Measurements from ENCODE around the gene CCDC91. TPM values are rescaled to one million over a fixed set of nuclear protein-coding genes. Genes with fewer than 3 reads are reported as not detected.
"Not testable (repeated sequence)": the region's sequence is repeated elsewhere in the genome, so short reads cannot be mapped to it uniquely, and the experiment has no call there.

The CCDC91 gene
- total RNA-seq, 2 donors from 2014 or later = 62.5 to 65.3 TPM

- DNase-seq = no peak
- no peak for ATAC-seq
- no peaks in the 10 kb centered on the region for H3K4me1 Mint-ChIP-seq
- H3K9me3 ChIP-seq (ENCODE audit: control insufficient read depth, low read length, poor library complexity, severe bottlenecking) = no peaks in the 10 kb centered on the region
- no peaks in the 10 kb centered on the region for H3K27me3 Mint-ChIP-seq
- H3K4me3 Mint-ChIP-seq = no peak overlapping the region
- peaks cover 2% of the 10 kb centered on the region for H3K36me3 Mint-ChIP-seq (ENCODE audit: low read depth)
- no peak overlapping the region for H3K27ac Mint-ChIP-seq
Observed at GRCh38 chr12:28446031-28446430, 255.8 kb downstream of the CCDC91 start.

DNA sequence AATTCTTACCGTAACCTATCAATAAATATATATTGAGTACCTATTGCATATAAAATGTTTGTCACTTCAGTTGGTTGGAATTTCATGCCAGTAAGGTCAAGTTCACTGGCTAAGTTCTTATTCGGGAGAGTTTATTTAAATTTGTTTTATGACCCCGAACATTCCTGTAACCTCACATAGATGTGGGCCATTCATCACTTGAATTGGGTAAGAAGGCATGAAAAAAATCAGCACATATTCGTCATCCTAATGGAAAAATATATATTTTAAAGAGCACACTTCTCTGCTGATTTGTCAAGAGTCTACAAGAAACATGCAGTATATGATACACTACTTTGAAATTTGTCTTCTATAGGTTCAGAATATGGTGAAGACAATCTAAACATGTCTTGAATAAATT, 263.4 kb downstream of the CCDC91 start:
- H3K27ac Mint-ChIP-seq = no peak overlapping the region
- H3K36me3 Mint-ChIP-seq (ENCODE audit: low read depth) = peaks cover 10% of the 10 kb centered on the region
- DNase-seq (no peak), ATAC-seq (no peak)
- H3K27me3 Mint-ChIP-seq = no peaks in the 10 kb centered on the region
- H3K9me3 ChIP-seq (ENCODE audit: control insufficient read depth, low read length, poor library complexity, severe bottlenecking) = no peaks in the 10 kb centered on the region
- H3K4me1 Mint-ChIP-seq = peaks cover 3% of the 10 kb centered on the region
- no peak overlapping the region for H3K4me3 Mint-ChIP-seq

DNA sequence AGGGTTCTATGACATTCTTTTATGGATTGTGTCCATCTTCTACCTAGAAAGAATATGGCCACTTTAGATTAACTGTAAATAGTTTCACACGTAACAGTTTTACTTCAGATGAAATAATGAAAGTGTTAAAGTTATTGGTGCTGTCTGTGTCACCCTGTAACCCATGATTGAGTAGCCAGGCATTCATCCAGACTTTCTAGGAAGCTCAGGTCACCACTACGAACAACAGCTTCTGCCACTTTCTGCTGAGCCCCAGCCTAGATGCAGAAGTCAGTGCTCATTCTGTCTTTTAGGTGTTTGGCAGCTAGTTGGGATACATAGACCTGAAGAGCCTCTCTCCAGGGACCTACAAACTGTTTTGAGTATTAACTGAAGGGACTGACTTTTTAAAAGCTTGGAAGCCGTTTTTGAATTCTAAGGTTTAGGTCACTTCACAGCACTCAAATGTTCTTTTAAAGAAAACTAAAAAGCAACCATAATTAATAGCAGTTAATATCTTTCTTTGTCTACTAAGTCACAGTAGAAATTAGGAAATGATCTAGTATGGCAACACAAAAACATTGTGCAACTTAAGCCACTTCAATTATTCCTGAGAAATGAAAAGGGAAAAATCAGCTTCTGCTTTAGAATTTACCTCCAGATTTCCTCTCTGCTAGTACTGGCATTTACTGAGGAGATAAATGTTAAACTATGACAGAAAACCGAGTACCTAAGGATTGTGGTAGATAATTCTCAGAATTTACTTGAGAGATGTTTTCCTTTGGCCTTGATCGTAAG, 266.9 kb downstream of the CCDC91 start:
- ATAC-seq = no peak
- Mint-ChIP-seq H3K4me3 (no peak overlapping the region), H3K27me3 (no peaks in the 10 kb centered on the region), H3K36me3 (ENCODE audit: low read depth) (peaks cover 12% of the 10 kb centered on the region), H3K27ac (no peak overlapping the region), H3K4me1 (peaks cover 3% of the 10 kb centered on the region)
- DNase-seq = no peak
- no peaks in the 10 kb centered on the region for H3K9me3 ChIP-seq (ENCODE audit: control insufficient read depth, low read length, poor library complexity, severe bottlenecking)

DNA sequence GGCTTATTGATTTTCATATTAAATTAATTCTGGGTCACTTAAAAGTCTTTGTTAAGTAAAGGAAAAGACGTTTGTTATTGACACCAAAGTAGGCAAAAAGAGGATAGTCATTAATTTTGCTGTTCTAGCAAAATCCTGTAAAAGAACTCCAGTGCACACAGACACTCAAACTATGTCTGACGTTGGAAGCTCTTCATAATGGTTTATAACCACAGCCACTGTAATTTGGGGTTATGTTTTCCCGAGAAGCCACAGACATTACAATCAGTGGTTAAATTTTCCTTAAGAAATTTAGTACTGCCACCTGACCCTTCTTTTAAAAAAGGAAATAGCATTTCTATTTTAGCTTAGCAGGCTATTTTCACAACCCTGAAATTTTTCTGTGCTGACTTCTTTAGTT, 267.5 kb downstream of the CCDC91 start:
- Mint-ChIP-seq H3K4me3 (no peak overlapping the region), H3K36me3 (ENCODE audit: low read depth) (peaks cover 9% of the 10 kb centered on the region), H3K27ac (no peak overlapping the region), H3K4me1 (peaks cover 3% of the 10 kb centered on the region), H3K27me3 (no peaks in the 10 kb centered on the region)
- ATAC-seq = no peak
- DNase-seq = no peak
- H3K9me3 ChIP-seq (ENCODE audit: control insufficient read depth, low read length, poor library complexity, severe bottlenecking) = no peaks in the 10 kb centered on the region

GRCh38 chr12:28459481-28459880, 269.2 kb downstream of the CCDC91 start:
- peaks cover 11% of the 10 kb centered on the region for H3K36me3 Mint-ChIP-seq (ENCODE audit: low read depth)
- H3K27ac Mint-ChIP-seq = no peak overlapping the region
- H3K4me1 Mint-ChIP-seq = peaks cover 3% of the 10 kb centered on the region
- H3K4me3 Mint-ChIP-seq = no peak overlapping the region
- ATAC-seq (no peak), DNase-seq (no peak)
- no peaks in the 10 kb centered on the region for H3K9me3 ChIP-seq (ENCODE audit: control insufficient read depth, low read length, poor library complexity, severe bottlenecking)
- no peaks in the 10 kb centered on the region for H3K27me3 Mint-ChIP-seq

- peaks cover 9% of the 10 kb centered on the region for H3K36me3 Mint-ChIP-seq (ENCODE audit: low read depth)
- no peaks in the 10 kb centered on the region for H3K27me3 Mint-ChIP-seq
- H3K27ac Mint-ChIP-seq = no peak overlapping the region
- no peaks in the 10 kb centered on the region for H3K9me3 ChIP-seq (ENCODE audit: control insufficient read depth, low read length, poor library complexity, severe bottlenecking)
- DNase-seq (no peak), ATAC-seq (no peak)
- H3K4me1 Mint-ChIP-seq = no peaks in the 10 kb centered on the region
- H3K4me3 Mint-ChIP-seq = no peak overlapping the region
Observed at GRCh38 chr12:28460420-28461130, 270.3 kb downstream of the CCDC91 start.

- DNase-seq = no peak
- no peak for ATAC-seq
- H3K27me3 Mint-ChIP-seq = no peaks in the 10 kb centered on the region
- H3K4me3 Mint-ChIP-seq = no peak overlapping the region
- no peak overlapping the region for H3K27ac Mint-ChIP-seq
- H3K4me1 Mint-ChIP-seq = no peaks in the 10 kb centered on the region
- H3K9me3 ChIP-seq (ENCODE audit: control insufficient read depth, low read length, poor library complexity, severe bottlenecking) = no peaks in the 10 kb centered on the region
- H3K36me3 Mint-ChIP-seq (ENCODE audit: low read depth) = peaks cover 9% of the 10 kb centered on the region
Observed at GRCh38 chr12:28463396-28463795, 273.1 kb downstream of the CCDC91 start.

GRCh38 chr12:28471762-28472161, 281.5 kb downstream of the CCDC91 start:
- ATAC-seq; H3K9me3 ChIP-seq (ENCODE audit: control insufficient read depth, low read length, poor library complexity, severe bottlenecking); H3K27me3 Mint-ChIP-seq; H3K27ac Mint-ChIP-seq; H3K4me3 Mint-ChIP-seq; DNase-seq; H3K4me1 Mint-ChIP-seq; H3K36me3 Mint-ChIP-seq (ENCODE audit: low read depth): not testable (repeated sequence)

DNA sequence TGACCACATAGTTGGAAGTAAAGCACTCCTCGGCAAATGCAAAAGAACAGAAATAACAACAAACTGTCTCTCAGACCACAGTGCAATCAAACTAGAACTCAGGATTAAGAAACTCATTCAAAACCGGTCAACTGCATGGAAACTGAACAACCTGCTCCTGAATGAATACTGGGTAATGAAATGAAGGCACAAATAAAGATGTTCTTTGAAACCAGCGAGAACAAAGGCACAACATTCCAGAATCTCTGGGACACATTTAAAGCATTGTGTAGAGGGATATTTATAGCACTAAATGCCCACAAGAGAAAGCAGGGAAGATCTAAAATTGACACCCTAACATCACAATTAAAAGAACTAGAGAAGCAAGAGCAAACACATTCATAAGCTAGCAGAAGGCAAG, 285.9 kb downstream of the CCDC91 start:
- H3K27me3 Mint-ChIP-seq, H3K4me3 Mint-ChIP-seq: not testable (repeated sequence)

DNA sequence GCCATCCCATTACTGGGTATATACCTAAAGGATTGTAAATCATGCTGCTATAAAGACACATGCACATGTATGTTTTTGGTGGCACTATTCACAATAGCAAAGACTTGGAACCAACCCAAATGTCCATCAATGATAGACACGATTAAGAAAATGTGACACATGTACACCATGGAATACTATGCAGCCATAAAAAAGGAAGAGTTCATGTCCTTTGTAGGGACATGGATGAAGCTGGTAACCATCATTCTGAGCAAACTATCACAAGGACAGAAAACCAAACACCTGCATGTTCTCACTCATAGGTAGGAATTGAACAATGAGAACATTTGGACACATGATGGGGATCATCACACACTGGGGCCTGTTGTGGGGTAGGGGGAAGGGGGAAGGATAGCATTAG, 288.8 kb downstream of the CCDC91 start:
- H3K4me3 Mint-ChIP-seq; H3K9me3 ChIP-seq (ENCODE audit: control insufficient read depth, low read length, poor library complexity, severe bottlenecking); H3K4me1 Mint-ChIP-seq; H3K27me3 Mint-ChIP-seq; DNase-seq; H3K27ac Mint-ChIP-seq; ATAC-seq; H3K36me3 Mint-ChIP-seq (ENCODE audit: low read depth): not testable (repeated sequence)

More for the DNA sequence above, 285.9 kb downstream of the CCDC91 start:
- not testable (repeated sequence) for H3K4me1 Mint-ChIP-seq; ATAC-seq; H3K27ac Mint-ChIP-seq; H3K9me3 ChIP-seq (ENCODE audit: control insufficient read depth, low read length, poor library complexity, severe bottlenecking); H3K36me3 Mint-ChIP-seq (ENCODE audit: low read depth); DNase-seq

- Mint-ChIP-seq H3K36me3 (ENCODE audit: low read depth) (peaks cover 6% of the 10 kb centered on the region), H3K4me3 (no peak overlapping the region), H3K27me3 (no peaks in the 10 kb centered on the region), H3K4me1 (no peaks in the 10 kb centered on the region), H3K27ac (no peak overlapping the region)
- ATAC-seq = no peak
- H3K9me3 ChIP-seq (ENCODE audit: control insufficient read depth, low read length, poor library complexity, severe bottlenecking) = no peaks in the 10 kb centered on the region
- DNase-seq = no peak
Observed at GRCh38 chr12:28479683-28480082, 289.4 kb downstream of the CCDC91 start.

DNA sequence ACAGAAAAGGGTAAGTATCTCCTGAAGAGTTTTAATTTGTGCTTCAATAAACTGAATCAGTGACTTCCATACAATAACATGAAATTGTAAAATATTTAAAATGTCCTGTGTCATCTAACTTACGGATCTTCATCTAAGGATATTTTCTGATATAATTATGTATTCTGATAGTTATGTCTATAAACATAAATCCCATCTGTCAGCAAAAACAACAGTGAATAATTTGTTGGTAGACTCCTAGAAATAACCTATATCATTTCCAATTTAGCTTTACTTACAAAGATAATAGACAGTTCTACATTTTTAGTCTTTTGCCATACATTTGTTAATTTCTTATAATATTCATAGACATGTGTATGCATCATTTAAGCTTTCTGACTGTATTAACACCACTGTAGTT, 293.9 kb downstream of the CCDC91 start:
- ATAC-seq = no peak

GRCh38 chr12:28486521-28486920, 296.3 kb downstream of the CCDC91 start:
- ATAC-seq (no peak), DNase-seq (no peak)
- no peaks in the 10 kb centered on the region for H3K9me3 ChIP-seq (ENCODE audit: control insufficient read depth, low read length, poor library complexity, severe bottlenecking)
- Mint-ChIP-seq H3K27me3 (no peaks in the 10 kb centered on the region), H3K4me3 (no peak overlapping the region), H3K36me3 (ENCODE audit: low read depth) (peaks cover 6% of the 10 kb centered on the region), H3K4me1 (no peaks in the 10 kb centered on the region), H3K27ac (no peak overlapping the region)

More for the DNA sequence above, 293.9 kb downstream of the CCDC91 start:
- H3K27ac Mint-ChIP-seq = no peak overlapping the region
- no peak overlapping the region for H3K4me3 Mint-ChIP-seq
- no peaks in the 10 kb centered on the region for H3K9me3 ChIP-seq (ENCODE audit: control insufficient read depth, low read length, poor library complexity, severe bottlenecking)
- H3K4me1 Mint-ChIP-seq = no peaks in the 10 kb centered on the region
- no peak for DNase-seq
- H3K36me3 Mint-ChIP-seq (ENCODE audit: low read depth) = peaks cover 6% of the 10 kb centered on the region
- H3K27me3 Mint-ChIP-seq = no peaks in the 10 kb centered on the region

DNA sequence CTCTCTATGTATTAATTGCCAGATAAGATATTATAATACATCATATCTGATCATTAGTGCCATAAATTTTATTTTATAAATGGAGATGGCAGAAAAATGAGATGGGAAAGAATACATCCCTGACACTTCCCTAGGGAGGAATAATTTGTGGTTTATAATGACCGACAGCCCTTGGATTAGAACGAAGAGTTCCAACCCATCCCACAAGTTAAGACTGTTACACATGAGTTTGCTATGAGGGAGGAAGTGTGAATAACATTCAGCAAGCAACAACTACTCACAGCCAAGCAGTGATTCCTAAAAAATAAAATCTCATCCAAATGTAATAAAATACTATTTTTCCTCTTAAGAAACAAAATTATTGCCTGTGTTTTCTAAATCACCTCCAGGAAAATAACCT, 299.0 kb downstream of the CCDC91 start:
- no peaks in the 10 kb centered on the region for H3K9me3 ChIP-seq (ENCODE audit: control insufficient read depth, low read length, poor library complexity, severe bottlenecking)
- Mint-ChIP-seq H3K27ac (no peak overlapping the region), H3K4me1 (no peaks in the 10 kb centered on the region), H3K27me3 (no peaks in the 10 kb centered on the region), H3K4me3 (no peak overlapping the region), H3K36me3 (ENCODE audit: low read depth) (no peaks in the 10 kb centered on the region)
- no peak for DNase-seq
- ATAC-seq = no peak
